Measurements from ENCODE around the gene DDIAS.

Gene DDIAS

DNA sequence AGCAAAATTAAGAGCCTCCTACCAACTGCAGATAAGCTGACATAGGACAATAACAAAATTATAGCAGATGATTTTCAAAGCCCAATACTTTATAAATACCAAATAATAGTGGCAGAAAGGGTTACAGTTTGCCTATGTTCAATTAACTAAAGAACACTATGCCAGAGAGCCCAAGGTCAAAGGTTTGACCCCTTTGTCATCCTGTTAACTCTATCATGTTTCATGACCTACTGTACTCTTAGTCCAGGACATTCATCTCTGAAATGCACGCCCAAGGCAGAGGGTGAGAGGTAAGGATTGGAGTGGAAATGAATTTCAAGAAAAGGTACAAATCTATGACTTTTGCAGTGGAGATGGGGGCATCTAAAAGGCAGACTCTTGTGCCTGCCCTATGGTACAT is 70.6 kb downstream of the DDIAS start:
- DNase-seq (ENCODE audit: low read depth), result no peak

DNA sequence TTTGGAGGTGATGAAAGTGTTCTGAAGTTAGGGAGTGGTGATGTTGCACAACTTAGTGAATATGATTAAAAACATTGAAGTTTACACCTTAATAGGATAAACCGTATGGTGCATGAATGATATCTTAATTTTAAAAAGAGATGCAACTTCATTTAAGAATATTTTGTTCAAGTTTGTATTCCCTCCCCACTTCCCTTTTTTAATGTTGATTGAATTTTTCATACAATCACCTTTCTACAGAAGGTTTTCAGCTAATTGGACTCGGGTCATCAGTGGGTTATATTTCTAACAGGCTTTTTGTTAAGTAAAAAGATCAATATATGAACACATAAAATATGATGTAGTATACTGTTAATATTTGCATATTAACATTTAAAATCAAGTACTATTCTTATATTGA is 72.6 kb downstream of the DDIAS start:
- no peak for DNase-seq (ENCODE audit: low read depth)

DNA sequence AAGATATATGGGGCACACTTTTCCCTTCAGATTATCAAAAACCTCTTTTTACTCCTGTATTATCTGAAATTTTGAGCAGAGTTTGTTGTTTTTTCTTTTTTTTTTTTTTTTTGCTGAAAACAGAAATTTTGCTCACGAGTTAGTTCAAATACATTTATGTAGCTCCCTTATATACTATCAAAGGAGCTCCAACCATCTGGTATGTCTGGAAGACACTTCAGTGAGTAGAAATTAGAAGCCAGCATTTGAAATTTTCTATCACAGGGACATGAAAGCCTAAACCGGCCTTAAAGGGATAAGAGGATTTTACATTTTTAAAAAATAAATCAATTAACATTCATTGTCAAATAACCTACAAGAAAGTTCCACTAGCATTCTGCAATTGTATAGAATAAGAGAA is 73.3 kb downstream of the DDIAS start:
- DNase-seq (ENCODE audit: low read depth), result no peak

DNA sequence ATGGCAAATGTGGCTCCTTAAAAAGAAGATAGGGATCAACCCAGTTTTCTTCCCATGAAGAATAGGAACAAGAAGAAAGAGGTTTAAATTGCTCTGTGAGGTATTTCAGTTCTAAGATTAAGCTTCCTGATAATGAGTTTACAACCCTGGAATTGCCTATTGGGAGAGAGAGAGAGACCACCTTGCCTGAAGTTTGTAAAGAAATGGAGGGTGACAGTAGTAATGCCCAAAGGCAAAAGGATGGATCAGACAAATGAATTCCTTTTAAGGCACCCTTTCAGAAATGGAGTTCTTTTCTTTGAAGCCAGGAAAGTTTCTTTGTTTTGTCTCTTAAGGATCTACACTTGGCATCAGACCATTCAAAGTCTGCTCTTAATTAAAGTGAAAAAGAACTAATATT is 74.3 kb downstream of the DDIAS start:
- no peak for DNase-seq (ENCODE audit: low read depth)

DNA sequence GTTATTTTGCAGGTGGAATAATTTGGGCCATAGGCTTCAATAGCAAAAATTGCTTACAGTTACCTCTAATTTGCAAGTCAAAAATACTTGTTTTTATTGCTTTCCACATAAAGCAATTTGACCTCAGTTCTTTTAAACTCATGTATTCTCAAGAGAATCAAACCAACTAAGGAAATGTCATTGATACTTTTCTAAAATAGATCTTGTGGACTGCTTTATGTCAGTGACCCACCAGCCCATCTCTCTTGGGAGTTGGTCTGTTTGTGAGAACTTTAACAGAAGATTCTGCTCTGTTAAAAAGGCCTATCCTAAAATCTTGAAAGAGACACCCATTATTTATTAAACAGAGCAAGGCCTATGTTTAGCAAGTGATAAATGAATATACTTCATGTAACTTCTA is 75.2 kb downstream of the DDIAS start:
- DNase-seq (ENCODE audit: low read depth), result no peak

DNA sequence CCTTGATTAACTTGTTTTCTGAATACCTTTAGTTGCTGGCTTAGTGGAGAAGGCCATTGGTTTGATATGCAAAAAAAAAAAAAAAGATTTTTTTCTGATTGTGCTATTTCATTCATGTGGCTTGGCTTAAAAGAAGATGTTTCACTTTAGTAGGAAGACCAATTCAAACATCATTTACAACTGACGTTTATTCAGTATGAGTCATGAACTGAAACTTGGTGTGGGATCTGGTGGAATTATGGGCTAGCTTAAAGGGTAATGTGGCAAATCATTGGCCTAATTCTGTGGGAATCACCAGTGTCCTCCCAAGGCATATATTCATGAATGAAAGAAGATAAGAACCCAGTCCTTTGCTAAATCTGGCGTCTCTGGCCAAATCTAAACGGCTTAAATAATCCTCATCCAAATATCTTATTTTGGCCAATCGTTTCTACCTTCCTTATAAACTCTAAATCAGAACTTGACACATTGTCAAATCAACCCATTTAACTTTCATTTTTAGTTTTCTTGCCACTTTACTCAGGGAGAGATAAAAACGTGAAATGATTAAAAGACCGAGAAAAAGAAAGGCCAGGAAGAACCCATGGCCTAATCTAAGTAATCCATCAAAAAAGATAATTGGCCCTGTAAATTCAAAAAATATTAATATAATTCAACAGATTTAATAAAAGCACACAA is 77.0 kb downstream of the DDIAS start:
- peak; percentile 81 for DNase-seq (ENCODE audit: low read depth)

DNA sequence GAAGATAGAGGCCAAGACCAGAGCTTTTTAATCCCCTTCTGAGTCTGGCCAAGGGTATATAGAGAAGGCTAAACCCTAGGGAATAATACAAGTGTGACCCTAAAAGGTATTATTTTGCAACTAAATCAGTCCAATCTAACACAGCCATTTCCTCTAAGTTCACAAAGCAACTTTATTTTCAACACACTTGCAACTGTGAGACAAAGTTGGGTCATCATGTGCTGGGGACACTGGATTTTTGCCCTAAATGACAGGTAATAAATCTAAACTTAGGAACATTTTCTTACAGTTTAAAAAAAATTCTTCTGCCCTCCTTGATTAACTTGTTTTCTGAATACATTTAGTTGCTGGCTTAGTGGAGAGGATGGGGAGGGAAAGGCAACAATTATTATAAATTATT is 78.3 kb downstream of the DDIAS start:
- DNase-seq (ENCODE audit: low read depth), result no peak

DNA sequence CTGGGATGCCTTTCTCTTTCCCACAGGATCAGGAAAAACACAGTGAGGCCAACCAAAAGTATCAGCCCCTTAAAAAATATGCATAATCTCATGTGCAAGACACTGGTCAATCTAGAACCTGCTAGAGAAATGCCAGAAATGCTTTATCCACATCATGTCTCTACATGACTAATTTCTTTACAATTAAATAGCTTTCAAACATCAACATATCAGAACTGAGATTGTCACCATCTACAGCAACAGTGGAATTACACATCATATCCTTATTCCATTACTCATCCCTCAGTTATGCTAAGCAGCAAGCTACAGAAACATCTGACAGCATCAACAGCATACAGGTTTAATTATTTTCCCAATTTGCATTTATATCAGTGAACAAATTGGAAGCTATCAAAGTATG is 78.8 kb downstream of the DDIAS start:
- peak; percentile 67 for DNase-seq (ENCODE audit: low read depth)

DNA sequence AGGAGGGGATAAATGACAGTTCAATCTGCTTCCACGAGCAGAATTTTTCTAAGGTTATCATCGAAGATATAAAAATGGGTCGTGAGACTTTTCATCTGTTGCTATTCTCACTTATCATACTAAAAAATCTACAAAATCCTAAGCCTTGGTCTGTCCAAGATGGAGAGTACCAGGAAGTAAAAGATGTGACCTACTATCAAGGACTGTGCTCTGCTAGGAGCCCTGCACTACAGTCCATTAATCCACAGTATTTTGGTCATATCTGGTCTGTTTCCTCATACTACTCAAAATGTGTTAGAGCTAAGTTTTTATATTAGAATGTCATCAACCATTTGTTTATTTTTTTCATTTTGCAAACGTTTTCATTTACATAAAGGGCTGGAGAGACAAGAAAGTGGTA is 79.4 kb downstream of the DDIAS start:
- no peak for DNase-seq (ENCODE audit: low read depth)

DNA sequence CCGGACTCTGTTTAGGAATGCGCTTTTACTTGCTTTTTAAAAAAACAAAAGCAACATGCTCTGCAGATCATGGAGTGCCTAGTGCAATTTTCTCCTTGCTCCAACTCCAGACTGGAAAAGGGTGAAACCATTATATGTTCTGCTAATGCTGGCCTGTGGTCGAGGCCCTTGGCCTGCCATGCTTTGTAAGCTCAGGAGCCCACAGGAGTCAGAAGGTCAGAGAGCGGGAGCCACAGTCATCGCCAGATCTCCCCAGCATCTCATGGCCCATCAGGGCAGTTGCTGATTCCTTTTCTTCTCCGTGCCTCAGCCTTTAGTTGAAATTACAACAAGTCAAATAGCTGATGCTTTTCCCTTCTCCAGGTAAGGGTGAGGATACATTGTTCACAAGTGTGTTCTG is 80.3 kb downstream of the DDIAS start:
- DNase-seq (ENCODE audit: low read depth), result no peak

All from amniotic epithelial cell (primary cell).